HG02943 (cell line): ENCODE measurements around the gene SPEF2.
A peak's percentile ranks its signal among the peaks of the same experiment; 100 is the strongest.

Experiments used
- ATAC-seq: cut with Tn5 transposase; IDR thresholded peaks from one replicate; pipeline ENCODE4 v1.9.1; 2021; ENCODE audit warnings: mild to moderate bottlenecking, low read depth, moderate library complexity; ENCODE audit not compliant: unreplicated experiment

The SPEF2 gene

GRCh38 chr5:35617435-35618303 is at the start of gene SPEF2:
TSS of gene SPEF2 (plus strand) at chr5:35617863. CDS start at chr5:35617998, 135 bp downstream.
- peak; percentile 94 for ATAC-seq

- ATAC-seq: no peak
Observed at GRCh38 chr5:35575578-35575977, 42.1 kb upstream of the SPEF2 start.

GRCh38 chr5:35587419-35587818 is 30.2 kb upstream of the SPEF2 start:
- ATAC-seq: no peak

- ATAC-seq: no peak
Observed at GRCh38 chr5:35593338-35593737, 24.3 kb upstream of the SPEF2 start.

- no peak for ATAC-seq
Observed at GRCh38 chr5:35598707-35599370, 18.8 kb upstream of the SPEF2 start.

- ATAC-seq: no peak
Observed at GRCh38 chr5:35600591-35600990, 17.1 kb upstream of the SPEF2 start.

- ATAC-seq: no peak
Observed at GRCh38 chr5:35608881-35609779, 8.5 kb upstream of the SPEF2 start.

GRCh38 chr5:35617060-35617434 is 616 bp upstream of the SPEF2 start:
- ATAC-seq: no peak

GRCh38 chr5:35618304-35618636 is 607 bp downstream of the SPEF2 start:
- no peak for ATAC-seq

- ATAC-seq: no peak
Observed at GRCh38 chr5:35618781-35619180, 1.1 kb downstream of the SPEF2 start.

GRCh38 chr5:35622974-35623373 is 5.3 kb downstream of the SPEF2 start:
- ATAC-seq: no peak

GRCh38 chr5:35623991-35624390 is 6.3 kb downstream of the SPEF2 start:
- ATAC-seq: no peak

GRCh38 chr5:35626108-35626507 is 8.4 kb downstream of the SPEF2 start:
- no peak for ATAC-seq

- no peak for ATAC-seq
Observed at GRCh38 chr5:35626553-35626952, 8.9 kb downstream of the SPEF2 start.

GRCh38 chr5:35634326-35634725 is 16.7 kb downstream of the SPEF2 start:
- no peak for ATAC-seq

- ATAC-seq: no peak
Observed at GRCh38 chr5:35640623-35641022, 23.0 kb downstream of the SPEF2 start.

GRCh38 chr5:35644543-35644942 is 26.9 kb downstream of the SPEF2 start:
- no peak for ATAC-seq

- ATAC-seq: no peak
Observed at GRCh38 chr5:35647128-35647527, 29.5 kb downstream of the SPEF2 start.

GRCh38 chr5:35647712-35648111 is 30.0 kb downstream of the SPEF2 start:
- no peak for ATAC-seq

GRCh38 chr5:35651002-35651756 is 33.5 kb downstream of the SPEF2 start:
- peak; percentile 67 for ATAC-seq
